GM12875 (cell line): ENCODE measurements around the gene RAB3IL1.

ENCODE experiments used
- H3K4me3 ChIP-seq: one replicate; pipeline ENCODE4 v1.5.1; 2011; ENCODE audit warnings: low read depth, low read length, control low read depth
- CTCF ChIP-seq: IDR thresholded peaks from 2 replicates; pipeline ENCODE4 v1.5.1; 2011; ENCODE audit warnings: low read depth, mild to moderate bottlenecking, control low read depth, inconsistent platforms, low read length, moderate library complexity, borderline replicate concordance; ENCODE audit not compliant: insufficient read depth

Gene RAB3IL1

DNA sequence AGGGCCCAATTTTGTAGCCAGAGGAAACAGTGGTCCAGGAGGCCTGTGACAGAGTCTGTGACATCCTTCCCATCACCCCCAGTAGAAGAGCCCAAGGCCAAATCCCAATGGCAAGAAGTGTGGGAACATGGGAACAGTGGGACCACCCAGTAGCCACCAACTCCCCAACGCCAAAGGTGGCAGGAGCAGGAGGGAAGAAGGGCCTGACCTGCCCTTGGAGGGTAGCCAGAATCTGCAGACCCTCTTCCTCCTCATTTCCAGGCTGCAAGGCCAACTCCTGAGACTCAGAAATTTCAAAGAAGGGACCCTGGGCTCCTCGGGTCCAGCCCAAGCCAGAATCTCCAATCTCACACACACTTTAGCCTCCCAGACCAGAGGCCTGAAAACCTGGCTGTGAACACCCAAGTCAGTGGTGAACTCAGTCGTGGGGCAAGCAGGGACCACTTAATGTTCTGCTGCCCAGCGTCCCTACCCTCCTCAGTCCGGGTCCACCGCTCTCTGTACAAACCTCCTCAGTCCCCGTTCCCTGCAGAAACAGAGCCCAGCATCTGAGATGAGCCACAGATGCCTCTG lies 6.2 kb downstream of the RAB3IL1 start:
- TF ChIP-seq CTCF = no peak

GRCh38 chr11:61910187-61911127 lies 6.9 kb downstream of the RAB3IL1 start:
- no peak for TF ChIP-seq CTCF
- H3K4me3 ChIP-seq = no peak overlapping the region

More for the DNA sequence above, 6.2 kb downstream of the RAB3IL1 start:
- no peak overlapping the region for H3K4me3 ChIP-seq

DNA sequence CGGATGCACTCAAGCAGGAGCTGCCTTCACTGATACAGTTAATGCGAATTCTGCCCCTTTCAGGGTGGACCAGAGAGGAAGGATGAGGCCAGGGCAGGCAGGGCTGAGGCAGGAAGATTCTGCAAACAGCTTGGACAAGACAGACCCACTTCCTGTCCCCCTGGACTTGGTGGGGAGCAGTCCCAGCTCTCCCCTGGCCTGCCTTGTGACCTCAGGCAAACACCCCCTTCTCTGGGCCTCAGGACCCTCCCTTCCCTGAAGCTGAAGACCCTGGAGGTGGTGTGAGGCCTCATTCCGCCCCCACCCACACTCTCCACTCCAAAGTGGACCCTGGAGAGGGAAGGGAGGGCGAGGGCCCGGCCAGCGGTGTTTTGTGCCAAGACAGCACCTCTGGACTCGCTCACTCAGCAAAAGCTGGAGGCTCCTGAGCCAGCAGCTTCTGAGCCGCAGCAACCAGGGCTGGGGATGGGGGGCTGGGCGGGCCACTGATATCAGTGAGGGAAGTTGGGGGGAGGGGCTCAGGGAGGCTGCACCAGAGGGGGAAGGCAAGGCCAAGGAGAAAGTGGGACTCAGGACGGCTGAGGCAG lies 8.5 kb downstream of the RAB3IL1 start:
- no peak for TF ChIP-seq CTCF

DNA sequence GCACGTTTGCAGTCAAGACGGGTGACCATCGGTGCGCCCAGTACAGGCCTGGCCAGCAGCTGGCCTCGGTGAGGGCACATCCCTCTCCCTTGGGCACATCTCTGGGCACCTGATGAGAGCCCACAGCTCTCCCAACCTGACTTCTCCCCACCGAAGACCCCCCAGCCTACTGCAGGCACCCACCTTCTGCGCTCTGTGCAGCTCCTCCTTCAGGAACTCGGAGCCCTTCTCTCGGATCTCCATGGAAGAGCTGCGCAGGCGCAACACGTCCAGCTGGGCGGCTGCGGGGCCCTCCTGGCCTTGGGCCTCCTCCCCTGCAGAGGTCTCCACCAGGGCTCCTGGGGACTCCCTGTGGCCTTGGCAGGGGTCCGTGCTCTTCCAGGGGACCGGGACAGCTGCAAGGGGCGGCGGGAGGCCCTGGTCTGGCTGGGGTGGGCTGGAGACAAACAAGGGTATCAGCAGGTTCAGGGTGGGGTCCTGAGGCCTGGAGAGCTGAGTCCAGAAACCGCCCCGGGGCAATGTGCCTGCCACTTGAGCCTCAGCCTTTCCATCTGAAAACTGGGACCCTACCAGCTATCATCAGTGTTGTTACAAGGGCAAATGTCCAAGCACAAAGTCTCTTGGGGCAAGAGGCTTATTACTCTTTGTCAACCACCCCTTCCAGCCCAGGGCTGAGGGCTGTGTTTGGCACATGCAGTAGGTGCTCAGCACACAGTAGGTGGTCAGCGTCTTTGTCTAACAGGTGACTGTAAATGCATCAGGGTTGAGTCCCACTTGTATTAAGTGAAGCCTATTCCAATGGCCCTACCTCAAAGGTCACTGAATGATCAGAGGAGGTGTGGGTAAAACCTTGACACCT lies 9.3 kb downstream of the RAB3IL1 start:
- H3K4me3 ChIP-seq = no peak overlapping the region
- no peak for TF ChIP-seq CTCF

More for the DNA sequence above, 8.5 kb downstream of the RAB3IL1 start:
- H3K4me3 ChIP-seq = no peak overlapping the region

GRCh38 chr11:61907282-61907681 lies 10.1 kb downstream of the RAB3IL1 start:
- no peak overlapping the region for H3K4me3 ChIP-seq
- TF ChIP-seq CTCF = no peak

DNA sequence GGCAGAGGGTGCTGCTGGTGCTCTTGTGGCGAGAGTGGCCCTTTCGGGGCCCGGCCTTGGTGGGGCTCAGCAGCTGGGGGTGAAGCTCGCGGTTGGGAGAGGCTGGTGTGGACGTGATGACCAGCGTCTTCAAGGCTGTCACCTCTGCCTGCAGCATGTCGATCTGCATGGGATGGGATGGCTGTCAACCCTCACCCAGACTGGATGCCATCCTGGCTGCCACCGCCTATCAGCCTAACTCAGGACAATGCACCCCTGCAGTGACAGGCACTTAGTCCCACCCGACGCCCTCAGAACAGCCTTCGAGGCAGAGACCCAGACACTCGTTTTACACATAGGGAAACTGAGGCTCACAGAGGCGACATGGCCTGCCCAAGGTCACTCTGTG lies 10.8 kb downstream of the RAB3IL1 start:
- TF ChIP-seq CTCF = no peak
- no peak overlapping the region for H3K4me3 ChIP-seq
